Neural progenitor cell (in vitro differentiated cells): ENCODE measurements around the gene XKR8.

Experiments used
- EZH2phosphoT487 ChIP-seq: fragments of 200-600 bp; sonication (generic); IDR thresholded peaks from 2 replicates; pipeline ENCODE4 v1.6.1; 2017; ENCODE audit warnings: antibody characterized with exemption
- TF ChIP-seq, protein P1 (sequence below): fragments of 200-600 bp; sonication (generic); IDR thresholded peaks from 2 replicates; pipeline ENCODE4 v1.5.1; 2017; ENCODE audit warnings: antibody characterized with exemption, mild to moderate bottlenecking

DNA sequence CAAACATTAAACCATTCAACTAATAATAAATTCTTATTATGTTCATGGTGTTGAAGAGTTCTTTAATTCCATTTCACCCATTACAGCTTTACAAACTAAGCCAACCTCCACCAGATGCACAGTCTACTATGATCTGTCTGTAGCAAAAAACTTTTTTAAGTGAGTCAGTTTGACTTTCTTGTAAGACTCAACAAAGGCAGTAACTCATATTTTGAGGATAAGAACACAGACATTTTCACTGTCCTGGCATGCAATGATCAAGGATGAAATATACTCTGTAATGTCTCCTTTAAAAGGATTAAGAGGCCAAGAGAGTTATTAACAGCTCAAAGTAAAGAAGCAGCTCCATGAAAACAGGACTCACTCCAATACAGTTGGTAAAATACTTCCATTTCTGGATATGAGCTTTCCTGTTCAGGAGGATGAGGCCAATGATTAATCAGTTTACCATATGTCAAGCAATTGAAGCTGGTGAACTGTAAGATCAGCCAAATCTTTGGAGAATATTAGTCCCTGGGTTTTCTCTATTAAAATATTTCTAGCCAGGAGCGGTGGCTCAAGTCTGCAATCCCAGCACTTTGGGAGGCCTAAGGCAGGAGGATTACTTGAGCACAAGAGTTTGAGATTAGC, 20.6 kb downstream of the XKR8 start:
- no peak for TF ChIP-seq EZH2phosphoT487
- TF ChIP-seq, protein P1, sequence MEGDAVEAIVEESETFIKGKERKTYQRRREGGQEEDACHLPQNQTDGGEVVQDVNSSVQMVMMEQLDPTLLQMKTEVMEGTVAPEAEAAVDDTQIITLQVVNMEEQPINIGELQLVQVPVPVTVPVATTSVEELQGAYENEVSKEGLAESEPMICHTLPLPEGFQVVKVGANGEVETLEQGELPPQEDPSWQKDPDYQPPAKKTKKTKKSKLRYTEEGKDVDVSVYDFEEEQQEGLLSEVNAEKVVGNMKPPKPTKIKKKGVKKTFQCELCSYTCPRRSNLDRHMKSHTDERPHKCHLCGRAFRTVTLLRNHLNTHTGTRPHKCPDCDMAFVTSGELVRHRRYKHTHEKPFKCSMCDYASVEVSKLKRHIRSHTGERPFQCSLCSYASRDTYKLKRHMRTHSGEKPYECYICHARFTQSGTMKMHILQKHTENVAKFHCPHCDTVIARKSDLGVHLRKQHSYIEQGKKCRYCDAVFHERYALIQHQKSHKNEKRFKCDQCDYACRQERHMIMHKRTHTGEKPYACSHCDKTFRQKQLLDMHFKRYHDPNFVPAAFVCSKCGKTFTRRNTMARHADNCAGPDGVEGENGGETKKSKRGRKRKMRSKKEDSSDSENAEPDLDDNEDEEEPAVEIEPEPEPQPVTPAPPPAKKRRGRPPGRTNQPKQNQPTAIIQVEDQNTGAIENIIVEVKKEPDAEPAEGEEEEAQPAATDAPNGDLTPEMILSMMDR = no peak
